AG04450 (cell line): ENCODE measurements around the gene CADM2. TPM values are rescaled to one million over a fixed set of nuclear protein-coding genes. Genes with fewer than 3 reads are reported as not detected.

Experiments used
- CTCF ChIA-PET: fragments of 300-600, 350-600 bp; formaldehyde crosslinking; extraction: SDS; loops from one replicate; lab custom pipeline; 2022; ENCODE audit warnings: antibody characterized with exemption, inconsistent platforms; lab: Charles Lee
- POLR2A ChIA-PET: fragments of 350-600 bp; formaldehyde crosslinking; extraction: SDS; loops from one replicate; lab custom pipeline; 2021; ENCODE audit warnings: antibody characterized with exemption, inconsistent platforms; lab: Yijun Ruan, JAX
- DNase-seq: peaks from one replicate; pipeline ENCODE4 v3.0.0-alpha.2; 2011; ENCODE audit warnings: low read depth, low spot score
- H3K27ac ChIP-seq: one replicate; pipeline ENCODE4 v1.5.1; 2012; ENCODE audit warnings: low read depth, low read length, control low read depth
- H3K27me3 ChIP-seq: one replicate; pipeline ENCODE4 v1.6.0; 2012; ENCODE audit warnings: low read length; ENCODE audit not compliant: control insufficient read depth, insufficient read depth
- H3K4me3 ChIP-seq: 2 replicates; pipeline ENCODE4 v1.5.1; 2011; ENCODE audit warnings: mild to moderate bottlenecking, low read depth, low read length, control low read depth
- H3K9me3 ChIP-seq: 2 replicates; pipeline ENCODE4 v1.5.1; 2012; ENCODE audit warnings: low read length; ENCODE audit not compliant: control insufficient read depth, insufficient read depth
- polyA plus RNA-seq: library from polyadenylated mRNA; depleted of rRNA; stranded (reverse); fragments of >200 nt; gene quantifications from 2 replicates; pipeline ENCODE4 v1.2.3, GENCODE V29; 2011
- TF ChIP-seq, protein P1 (sequence below): IDR thresholded peaks from 2 replicates; pipeline ENCODE4 v1.5.1; 2011; ENCODE audit warnings: low read depth, low read length, control low read depth, inconsistent platforms

CADM2 gene
- polyA plus RNA-seq, 1 experiment = not detected

- no peak overlapping the region for H3K27ac ChIP-seq
- TF ChIP-seq, protein P1, sequence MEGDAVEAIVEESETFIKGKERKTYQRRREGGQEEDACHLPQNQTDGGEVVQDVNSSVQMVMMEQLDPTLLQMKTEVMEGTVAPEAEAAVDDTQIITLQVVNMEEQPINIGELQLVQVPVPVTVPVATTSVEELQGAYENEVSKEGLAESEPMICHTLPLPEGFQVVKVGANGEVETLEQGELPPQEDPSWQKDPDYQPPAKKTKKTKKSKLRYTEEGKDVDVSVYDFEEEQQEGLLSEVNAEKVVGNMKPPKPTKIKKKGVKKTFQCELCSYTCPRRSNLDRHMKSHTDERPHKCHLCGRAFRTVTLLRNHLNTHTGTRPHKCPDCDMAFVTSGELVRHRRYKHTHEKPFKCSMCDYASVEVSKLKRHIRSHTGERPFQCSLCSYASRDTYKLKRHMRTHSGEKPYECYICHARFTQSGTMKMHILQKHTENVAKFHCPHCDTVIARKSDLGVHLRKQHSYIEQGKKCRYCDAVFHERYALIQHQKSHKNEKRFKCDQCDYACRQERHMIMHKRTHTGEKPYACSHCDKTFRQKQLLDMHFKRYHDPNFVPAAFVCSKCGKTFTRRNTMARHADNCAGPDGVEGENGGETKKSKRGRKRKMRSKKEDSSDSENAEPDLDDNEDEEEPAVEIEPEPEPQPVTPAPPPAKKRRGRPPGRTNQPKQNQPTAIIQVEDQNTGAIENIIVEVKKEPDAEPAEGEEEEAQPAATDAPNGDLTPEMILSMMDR = no peak
- no peak overlapping the region for H3K4me3 ChIP-seq
- H3K27me3 ChIP-seq = peaks cover 8% of the 10 kb centered on the region
- no peak for DNase-seq
- ChIA-PET POLR2A (no interaction called here), CTCF (no interaction called here)
- H3K9me3 ChIP-seq = no peaks in the 10 kb centered on the region; the same call in 1 of the 2 replicates
Measured at GRCh38 chr3:84962415-84962814, 3.6 kb downstream of the CADM2 start.

DNA sequence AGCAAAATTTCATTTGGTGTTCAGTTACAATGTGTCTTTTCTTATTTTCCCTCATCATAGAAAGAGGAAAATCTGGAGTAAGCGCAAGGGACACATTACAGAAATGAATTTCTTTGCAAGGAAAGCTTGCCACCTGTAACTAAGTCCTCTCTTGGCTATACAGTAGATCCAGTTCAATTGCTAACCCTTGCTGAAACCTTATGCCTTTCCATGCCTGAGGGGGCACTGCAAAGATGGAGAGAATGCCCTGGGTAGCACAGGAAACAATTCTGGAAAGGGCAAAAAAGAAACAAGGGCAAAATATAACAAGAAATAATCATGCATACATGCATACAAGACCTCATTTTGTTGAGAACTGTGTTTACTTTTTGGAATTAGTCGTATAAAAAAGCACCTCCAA is 4.3 kb downstream of the CADM2 start:
- peaks cover 8% of the 10 kb centered on the region for H3K27me3 ChIP-seq
- CTCF ChIA-PET = no interaction called here
- no peak overlapping the region for H3K4me3 ChIP-seq
- DNase-seq = no peak
- POLR2A ChIA-PET = no interaction called here
- TF ChIP-seq, protein P1 = no peak
- no peak overlapping the region for H3K27ac ChIP-seq
- H3K9me3 ChIP-seq = no peaks in the 10 kb centered on the region; the same call in 1 of the 2 replicates

DNA sequence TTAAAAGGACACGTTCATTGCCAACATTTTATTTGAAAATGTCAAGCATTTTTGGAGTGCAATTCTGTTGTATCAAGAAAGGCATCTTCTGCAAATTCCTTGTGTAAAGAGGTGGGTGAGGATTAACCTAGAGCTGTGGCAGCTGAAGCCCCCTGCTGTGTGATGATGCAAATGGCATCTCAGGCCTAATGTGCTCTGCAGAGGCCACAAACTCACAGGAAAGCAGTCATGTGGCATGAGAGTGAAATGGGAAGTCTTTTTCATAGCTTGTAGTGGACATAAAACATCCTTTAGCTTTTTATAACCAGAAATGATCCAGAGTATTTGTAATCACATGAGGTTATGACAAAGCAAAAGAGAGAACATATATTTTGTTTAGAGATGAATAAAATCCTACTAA is 6.4 kb downstream of the CADM2 start:
- ChIA-PET CTCF (no interaction called here), POLR2A (no interaction called here)
- no peak overlapping the region for H3K27ac ChIP-seq
- H3K9me3 ChIP-seq = no peaks in the 10 kb centered on the region
- no peak for DNase-seq
- H3K27me3 ChIP-seq = peaks cover 3% of the 10 kb centered on the region
- TF ChIP-seq, protein P1 = no peak
- H3K4me3 ChIP-seq = no peak overlapping the region

- H3K27me3 ChIP-seq = no peaks in the 10 kb centered on the region
- DNase-seq = no peak
- no peak overlapping the region for H3K27ac ChIP-seq
- POLR2A ChIA-PET = no interaction called here
- CTCF ChIA-PET = no interaction called here
- no peak overlapping the region for H3K4me3 ChIP-seq
- no peaks in the 10 kb centered on the region for H3K9me3 ChIP-seq
- TF ChIP-seq, protein P1 = no peak
Measured at GRCh38 chr3:84967767-84968581, 9.2 kb downstream of the CADM2 start.

DNA sequence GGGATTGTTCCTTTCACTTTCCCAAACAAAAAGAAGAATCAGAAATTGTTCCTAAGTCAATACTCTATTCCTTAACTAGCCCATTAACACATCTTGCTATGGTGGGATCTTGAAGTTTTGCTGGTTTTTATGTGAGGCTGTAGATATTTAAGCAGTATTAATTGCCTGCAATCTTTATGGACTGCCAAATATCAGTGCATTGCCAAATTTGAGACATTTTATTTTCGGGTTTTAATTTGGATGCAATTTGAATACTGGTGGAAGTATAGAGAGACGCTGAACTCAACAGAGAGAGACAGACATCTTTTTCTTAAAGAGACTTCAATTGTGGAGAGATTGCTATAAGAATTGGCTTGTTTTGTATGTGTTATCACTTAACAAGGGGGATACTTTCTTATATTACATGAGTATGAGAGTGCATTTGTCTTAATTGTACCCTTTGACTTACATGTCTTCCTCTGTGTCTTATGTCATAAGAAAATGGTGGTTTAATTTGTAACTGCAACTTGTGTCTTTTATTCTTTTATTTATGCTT is 10.0 kb downstream of the CADM2 start:
- TF ChIP-seq, protein P1 = no peak
- POLR2A ChIA-PET = no interaction called here
- Histone ChIP-seq H3K9me3 (no peaks in the 10 kb centered on the region), H3K4me3 (no peak overlapping the region), H3K27ac (no peak overlapping the region), H3K27me3 (no peaks in the 10 kb centered on the region)
- CTCF ChIA-PET = no interaction called here
- no peak for DNase-seq
